Trophoblast cell (in vitro differentiated cells and primary cell): ENCODE results near the gene GCSAML. TPM values are rescaled to one million over a fixed set of nuclear protein-coding genes. Genes with fewer than 3 reads are reported as not detected.
A peak's percentile ranks its signal among the peaks of the same experiment; 100 is the strongest.

Experiments used
- DNase-seq, 2 donors: peaks; one replicate each; pipeline ENCODE4 v3.0.0-alpha.2; 2016
- H2AFZ ChIP-seq: 2 replicates; pipeline ENCODE4 v1.6.1; 2013; ENCODE audit warnings: low read length, moderate library complexity, mild to moderate bottlenecking; ENCODE audit not compliant: insufficient read depth, poor library complexity
- H2AK5ac ChIP-seq: 2 replicates; pipeline ENCODE4 v1.6.1; 2013; ENCODE audit warnings: mild to moderate bottlenecking, low read length
- H2BK120ac ChIP-seq: 2 replicates; pipeline ENCODE4 v1.6.1; 2013; ENCODE audit warnings: low read length, mild to moderate bottlenecking, moderate library complexity; ENCODE audit not compliant: insufficient read depth, poor library complexity
- H2BK12ac ChIP-seq: 2 replicates; pipeline ENCODE4 v1.6.1; 2013; ENCODE audit warnings: mild to moderate bottlenecking, low read length, moderate library complexity
- H2BK5ac ChIP-seq: 2 replicates; pipeline ENCODE4 v1.6.1; 2013; ENCODE audit warnings: low read length, low read depth, moderate library complexity, mild to moderate bottlenecking; ENCODE audit not compliant: poor library complexity
- H3K14ac ChIP-seq: 2 replicates; pipeline ENCODE4 v1.6.1; 2013; ENCODE audit warnings: mild to moderate bottlenecking, low read length
- H3K18ac ChIP-seq: 2 replicates; pipeline ENCODE4 v1.6.1; 2013; ENCODE audit warnings: mild to moderate bottlenecking, low read length
- H3K23ac ChIP-seq: 2 replicates; pipeline ENCODE4 v1.6.1; 2013; ENCODE audit warnings: low read length
- H3K27ac ChIP-seq: 2 replicates; pipeline ENCODE4 v1.5.1; 2013; ENCODE audit warnings: low read depth, mild to moderate bottlenecking, inconsistent platforms, low read length, moderate library complexity
- H3K27me3 ChIP-seq: 2 replicates; pipeline ENCODE4 v1.6.1; 2013; ENCODE audit warnings: inconsistent platforms, mild to moderate bottlenecking, low read length, moderate library complexity; ENCODE audit not compliant: insufficient read depth
- H3K36me3 ChIP-seq, 2 experiments: 1 replicate in 1 of 2; 2 replicates in 1 of 2; pipeline ENCODE4 v1.6.1; 2013; ENCODE audit warnings: low read length in 2 of 2, mild to moderate bottlenecking in 2 of 2, moderate library complexity in 1 of 2; ENCODE audit not compliant: insufficient read depth in 2 of 2, control insufficient read depth in 1 of 2
- H3K4ac ChIP-seq: 2 replicates; pipeline ENCODE4 v1.6.1; 2013; ENCODE audit warnings: low read depth, mild to moderate bottlenecking, low read length, moderate library complexity
- H3K4me1 ChIP-seq, 2 experiments: 1 replicate in 1 of 2; 2 replicates in 1 of 2; pipeline ENCODE4 v1.6.1; 2013; ENCODE audit warnings: low read length in 2 of 2, mild to moderate bottlenecking in 2 of 2, moderate library complexity in 1 of 2; ENCODE audit not compliant: insufficient read depth in 2 of 2, control insufficient read depth in 1 of 2
- H3K4me2 ChIP-seq: 2 replicates; pipeline ENCODE4 v1.6.1; 2013; ENCODE audit warnings: inconsistent platforms, mild to moderate bottlenecking, low read length, moderate library complexity
- H3K4me3 ChIP-seq: 2 replicates; pipeline ENCODE4 v1.5.1; 2013; ENCODE audit warnings: mild to moderate bottlenecking, low read depth, low read length, inconsistent platforms
- H3K79me1 ChIP-seq: one replicate; pipeline ENCODE4 v1.6.1; 2013; ENCODE audit warnings: low read length
- H3K79me2 ChIP-seq: 2 replicates; pipeline ENCODE4 v1.6.1; 2013; ENCODE audit warnings: low read length, mild to moderate bottlenecking; ENCODE audit not compliant: control insufficient read depth, insufficient read depth, poor library complexity
- H3K9ac ChIP-seq: 2 replicates; pipeline ENCODE4 v1.6.1; 2013; ENCODE audit warnings: mild to moderate bottlenecking, low read length
- H3K9me3 ChIP-seq: 2 replicates; pipeline ENCODE4 v1.6.1; 2013; ENCODE audit warnings: low read depth, mild to moderate bottlenecking, control low read depth, inconsistent platforms, low read length; ENCODE audit not compliant: insufficient read depth
- H4K12ac ChIP-seq: 2 replicates; pipeline ENCODE4 v1.6.1; 2013; ENCODE audit warnings: low read depth, mild to moderate bottlenecking, low read length, moderate library complexity
- H4K8ac ChIP-seq: 2 replicates; pipeline ENCODE4 v1.6.1; 2013; ENCODE audit warnings: low read depth, mild to moderate bottlenecking, low read length, moderate library complexity
- H4K91ac ChIP-seq: one replicate; pipeline ENCODE4 v1.6.1; 2013; ENCODE audit warnings: low read depth, mild to moderate bottlenecking, low read length, moderate library complexity
- WGBS: extraction: QIAGEN DNeasy Blood & Tissue Kit; methylation state at CpG from one replicate; pipeline ENCODE4 v1.1.7; 2013; ENCODE audit warnings: missing lambda C conversion rate; ENCODE audit not compliant: insufficient read length, insufficient coverage; ENCODE audit errors: extremely low coverage; 5-methylcytosine and 5-hydroxymethylcytosine counted together
- polyA plus RNA-seq: library from polyadenylated mRNA; stranded (reverse); fragments of 200-250 nt; gene quantifications from 2 replicates; pipeline ENCODE4 v1.2.3, GENCODE V29; 2013

GCSAML gene
- 0.12 and 0.18 TPM in 2 replicates for polyA plus RNA-seq

DNA sequence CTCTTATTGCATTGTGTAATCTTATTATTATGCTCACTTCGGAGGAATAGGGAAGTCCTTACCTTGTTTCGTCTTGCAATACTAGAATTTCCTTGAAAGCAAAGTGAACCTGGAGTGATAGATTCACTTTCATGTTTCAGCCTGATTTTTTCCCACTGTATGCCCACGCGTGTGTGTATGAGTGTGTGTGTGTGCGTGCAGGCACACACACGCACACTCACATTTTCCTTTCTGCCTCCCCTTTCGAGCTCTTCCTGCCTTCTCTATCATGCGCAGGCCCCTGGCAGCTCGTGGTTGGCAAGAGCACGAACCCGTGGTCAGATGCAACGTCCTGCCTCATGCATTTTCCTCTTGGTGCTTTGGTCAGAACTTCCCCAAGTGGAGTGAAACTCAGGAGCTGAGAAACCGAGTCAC, at the start of gene GCSAML:
Gene GCSAML, plus strand, starts transcription at position 366 of the 414 bp plus-strand sequence. CDS start 58 bp downstream, outside the sequence.
- peak within 1 kb of the TSS; percentile 29 for H2BK5ac ChIP-seq
- H4K91ac ChIP-seq = peak within 1 kb of the TSS; percentile 83
- peak within 1 kb of the TSS; percentile 36 for H2AK5ac ChIP-seq
- peak within 1 kb of the TSS; percentile 58 for H4K8ac ChIP-seq
- no peak within 1 kb of the TSS for H2AFZ ChIP-seq
- no peak within 1 kb of the TSS for H3K27ac ChIP-seq
- no peaks in the 10 kb centered on the region for H3K36me3 ChIP-seq
- no peak within 1 kb of the TSS for H4K12ac ChIP-seq
- H3K23ac ChIP-seq = no peak within 1 kb of the TSS
- H2BK12ac ChIP-seq = peak within 1 kb of the TSS; percentile 99
- WGBS = no CpG with 5 or more reads among the region's 13 CpGs
- H3K4me3 ChIP-seq = no peak within 1 kb of the TSS
- H3K27me3 ChIP-seq = no peaks in the 10 kb centered on the region
- H3K4ac ChIP-seq = peak within 1 kb of the TSS; percentile 84
- peak within 1 kb of the TSS; percentile 69 for H3K18ac ChIP-seq
- H3K9me3 ChIP-seq = no peaks in the 10 kb centered on the region
- peaks cover 27% of the 10 kb centered on the region for H3K79me1 ChIP-seq
- peak within 1 kb of the TSS; percentile 91 for H2BK120ac ChIP-seq
- H3K79me2 ChIP-seq = peaks cover 3% of the 10 kb centered on the region
- H3K4me1 ChIP-seq = peaks cover 6 to 9% of the 10 kb centered on the region in 2 experiments
- H3K14ac ChIP-seq = peak within 1 kb of the TSS; percentile 81
- no peak for DNase-seq
- H3K4me2 ChIP-seq = peak within 1 kb of the TSS; percentile 13
- H3K9ac ChIP-seq = no peak within 1 kb of the TSS

DNA sequence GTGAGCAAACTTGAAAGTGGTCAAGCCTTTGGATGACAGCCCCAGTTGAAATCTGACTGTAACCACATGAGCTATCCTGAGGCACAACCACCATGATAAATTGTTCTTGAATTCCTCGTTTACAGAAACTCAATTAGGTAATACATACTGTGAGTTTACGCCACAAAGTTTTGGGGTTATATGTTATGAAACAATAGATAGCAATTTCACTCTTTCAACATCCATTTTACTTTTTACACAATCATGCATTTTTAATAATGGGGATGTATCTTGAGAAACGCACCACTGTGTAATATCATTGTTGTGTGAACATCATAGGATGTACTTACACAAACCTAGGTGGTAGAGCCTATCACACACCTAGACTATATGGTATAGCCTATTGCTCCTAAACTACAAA, 48.1 kb upstream of the GCSAML start:
- no peak overlapping the region for H3K9ac ChIP-seq
- H3K79me1 ChIP-seq = peaks cover 2% of the 10 kb centered on the region
- no peak for DNase-seq
- H2BK12ac ChIP-seq = no peak overlapping the region
- H3K4me1 ChIP-seq = peaks cover 0 to 3% of the 10 kb centered on the region in 2 experiments
- no peak overlapping the region for H3K27ac ChIP-seq
- H3K27me3 ChIP-seq = no peaks in the 10 kb centered on the region
- no peaks in the 10 kb centered on the region for H3K36me3 ChIP-seq
- no peak overlapping the region for H4K91ac ChIP-seq
- H4K12ac ChIP-seq = no peak overlapping the region
- no peak overlapping the region for H3K4me2 ChIP-seq
- H3K18ac ChIP-seq = no peak overlapping the region
- no peaks in the 10 kb centered on the region for H3K79me2 ChIP-seq
- WGBS = no CpG with 5 or more reads among the region's 3 CpGs
- H2BK120ac ChIP-seq = no peak overlapping the region
- H3K14ac ChIP-seq = no peak overlapping the region
- no peak overlapping the region for H2BK5ac ChIP-seq
- H2AFZ ChIP-seq = no peak overlapping the region
- no peaks in the 10 kb centered on the region for H3K9me3 ChIP-seq
- no peak overlapping the region for H3K23ac ChIP-seq
- H4K8ac ChIP-seq = no peak overlapping the region
- H3K4ac ChIP-seq = no peak overlapping the region
- no peak overlapping the region for H2AK5ac ChIP-seq
- no peak overlapping the region for H3K4me3 ChIP-seq

DNA sequence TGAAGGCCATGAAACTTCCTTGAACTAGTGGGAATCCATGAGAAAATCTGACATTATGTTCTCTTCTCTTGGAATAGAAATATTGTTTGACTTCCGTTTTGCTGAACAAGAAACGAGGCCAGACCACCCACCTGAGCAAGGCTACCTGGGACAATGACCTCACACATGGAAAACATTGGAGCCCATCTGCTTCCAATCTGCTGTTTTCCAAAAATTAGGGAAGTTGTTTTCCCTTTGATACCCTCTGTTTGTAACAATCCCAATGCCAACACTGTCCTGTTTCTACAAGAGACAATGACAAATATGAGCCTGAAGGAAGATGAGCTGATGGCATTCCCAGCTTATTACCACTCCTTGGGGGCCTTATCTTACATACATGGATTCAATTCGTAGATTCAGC, 42.1 kb upstream of the GCSAML start:
- no peak for DNase-seq
- H3K79me2 ChIP-seq = no peaks in the 10 kb centered on the region
- H3K79me1 ChIP-seq = no peaks in the 10 kb centered on the region
- no peak overlapping the region for H3K14ac ChIP-seq
- H2BK12ac ChIP-seq = no peak overlapping the region
- no peaks in the 10 kb centered on the region for H3K36me3 ChIP-seq
- no peaks in the 10 kb centered on the region for H3K27me3 ChIP-seq
- no CpG with 5 or more reads among the region's 3 CpGs for WGBS
- H4K91ac ChIP-seq = no peak overlapping the region
- H2AK5ac ChIP-seq = no peak overlapping the region
- H2BK5ac ChIP-seq = no peak overlapping the region
- no peak overlapping the region for H3K18ac ChIP-seq
- no peaks in the 10 kb centered on the region for H3K9me3 ChIP-seq
- H3K4me1 ChIP-seq = no peaks in the 10 kb centered on the region
- H3K4me3 ChIP-seq = no peak overlapping the region
- no peak overlapping the region for H3K9ac ChIP-seq
- no peak overlapping the region for H2BK120ac ChIP-seq
- no peak overlapping the region for H4K8ac ChIP-seq
- H4K12ac ChIP-seq = no peak overlapping the region
- no peak overlapping the region for H3K4me2 ChIP-seq
- no peak overlapping the region for H3K4ac ChIP-seq
- no peak overlapping the region for H3K27ac ChIP-seq
- no peak overlapping the region for H2AFZ ChIP-seq
- H3K23ac ChIP-seq = no peak overlapping the region

DNA sequence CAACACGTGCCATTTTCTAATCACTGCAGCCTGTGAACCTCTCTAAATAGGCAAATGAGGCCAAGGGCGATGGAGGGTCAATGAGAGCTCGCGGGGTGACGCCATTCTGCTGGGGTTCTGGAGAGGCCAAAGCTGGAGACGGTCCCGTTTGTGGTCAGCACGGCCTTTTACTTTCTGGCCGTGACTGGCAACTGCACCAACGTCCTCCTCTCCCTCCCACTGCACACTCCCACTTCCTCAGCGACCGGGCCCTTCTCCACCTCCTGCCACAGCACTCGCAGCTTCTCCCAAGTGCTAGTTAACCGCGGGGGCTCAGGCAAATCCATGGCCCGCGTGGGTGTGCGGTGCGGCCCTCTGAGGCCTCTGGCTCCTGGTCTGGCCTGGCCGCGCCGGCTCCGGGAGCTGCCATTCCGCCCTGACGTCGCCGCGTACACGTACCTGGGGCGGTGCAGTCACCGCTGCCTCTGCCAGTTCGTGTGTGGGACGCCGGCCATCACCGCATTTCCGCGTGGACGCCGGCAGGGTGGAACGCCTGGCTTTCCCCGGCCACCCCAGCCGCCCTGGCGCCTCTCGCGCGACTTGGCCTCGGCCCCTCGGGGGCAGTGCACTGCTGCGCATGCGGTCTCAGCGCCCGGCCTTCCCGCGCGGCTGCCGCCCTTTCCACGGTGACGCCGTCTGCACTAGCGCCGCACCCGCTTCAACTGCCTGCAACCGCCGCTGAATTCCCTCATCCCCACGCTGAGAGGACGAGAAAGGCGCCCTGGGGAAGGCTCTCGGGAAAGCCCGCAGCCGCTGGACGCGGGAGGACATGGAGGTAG, 30.9 kb upstream of the GCSAML start:
- Histone ChIP-seq H3K36me3 (no peaks in the 10 kb centered on the region), H4K12ac (no peak overlapping the region), H2AK5ac (no peak overlapping the region), H3K18ac (no peak overlapping the region), H3K27ac (no peak overlapping the region), H3K79me2 (no peaks in the 10 kb centered on the region), H3K4ac (no peak overlapping the region), H3K9ac (no peak overlapping the region), H2AFZ (no peak overlapping the region), H4K91ac (no peak overlapping the region), H3K9me3 (peaks cover 4% of the 10 kb centered on the region), H3K23ac (no peak overlapping the region), H3K27me3 (no peaks in the 10 kb centered on the region), H3K4me3 (no peak overlapping the region), H2BK5ac (no peak overlapping the region), H2BK12ac (no peak overlapping the region), H2BK120ac (no peak overlapping the region), H3K4me1 (no peaks in the 10 kb centered on the region), H3K4me2 (no peak overlapping the region), H3K79me1 (no peaks in the 10 kb centered on the region), H3K14ac (peak overlapping the region; percentile 43), H4K8ac (no peak overlapping the region)
- DNase-seq = no peak
- no CpG with 5 or more reads among the region's 72 CpGs for WGBS
